Trophoblast cell (in vitro differentiated cells and primary cell): Measurements from ENCODE around the gene COL4A4.

Experiments used
- DNase-seq, 2 donors: peaks; one replicate each; pipeline ENCODE4 v3.0.0-alpha.2; 2016
- H2AFZ ChIP-seq: 2 replicates; pipeline ENCODE4 v1.6.1; 2013; ENCODE audit warnings: low read length, moderate library complexity, mild to moderate bottlenecking; ENCODE audit not compliant: insufficient read depth, poor library complexity
- H2AK5ac ChIP-seq: 2 replicates; pipeline ENCODE4 v1.6.1; 2013; ENCODE audit warnings: mild to moderate bottlenecking, low read length
- H2BK120ac ChIP-seq: 2 replicates; pipeline ENCODE4 v1.6.1; 2013; ENCODE audit warnings: low read length, mild to moderate bottlenecking, moderate library complexity; ENCODE audit not compliant: insufficient read depth, poor library complexity
- H2BK12ac ChIP-seq: 2 replicates; pipeline ENCODE4 v1.6.1; 2013; ENCODE audit warnings: mild to moderate bottlenecking, low read length, moderate library complexity
- H2BK5ac ChIP-seq: 2 replicates; pipeline ENCODE4 v1.6.1; 2013; ENCODE audit warnings: low read length, low read depth, moderate library complexity, mild to moderate bottlenecking; ENCODE audit not compliant: poor library complexity
- H3K14ac ChIP-seq: 2 replicates; pipeline ENCODE4 v1.6.1; 2013; ENCODE audit warnings: mild to moderate bottlenecking, low read length
- H3K18ac ChIP-seq: 2 replicates; pipeline ENCODE4 v1.6.1; 2013; ENCODE audit warnings: mild to moderate bottlenecking, low read length
- H3K23ac ChIP-seq: 2 replicates; pipeline ENCODE4 v1.6.1; 2013; ENCODE audit warnings: low read length
- H3K27ac ChIP-seq: 2 replicates; pipeline ENCODE4 v1.5.1; 2013; ENCODE audit warnings: low read depth, mild to moderate bottlenecking, inconsistent platforms, low read length, moderate library complexity
- H3K27me3 ChIP-seq: 2 replicates; pipeline ENCODE4 v1.6.1; 2013; ENCODE audit warnings: inconsistent platforms, mild to moderate bottlenecking, low read length, moderate library complexity; ENCODE audit not compliant: insufficient read depth
- H3K36me3 ChIP-seq, 2 experiments: 1 replicate in 1 of 2; 2 replicates in 1 of 2; pipeline ENCODE4 v1.6.1; 2013; ENCODE audit warnings: low read length in 2 of 2, mild to moderate bottlenecking in 2 of 2, moderate library complexity in 1 of 2; ENCODE audit not compliant: insufficient read depth in 2 of 2, control insufficient read depth in 1 of 2
- H3K4ac ChIP-seq: 2 replicates; pipeline ENCODE4 v1.6.1; 2013; ENCODE audit warnings: low read depth, mild to moderate bottlenecking, low read length, moderate library complexity
- H3K4me1 ChIP-seq, 2 experiments: 1 replicate in 1 of 2; 2 replicates in 1 of 2; pipeline ENCODE4 v1.6.1; 2013; ENCODE audit warnings: low read length in 2 of 2, mild to moderate bottlenecking in 2 of 2, moderate library complexity in 1 of 2; ENCODE audit not compliant: insufficient read depth in 2 of 2, control insufficient read depth in 1 of 2
- H3K4me2 ChIP-seq: 2 replicates; pipeline ENCODE4 v1.6.1; 2013; ENCODE audit warnings: inconsistent platforms, mild to moderate bottlenecking, low read length, moderate library complexity
- H3K4me3 ChIP-seq: 2 replicates; pipeline ENCODE4 v1.5.1; 2013; ENCODE audit warnings: mild to moderate bottlenecking, low read depth, low read length, inconsistent platforms
- H3K79me1 ChIP-seq: one replicate; pipeline ENCODE4 v1.6.1; 2013; ENCODE audit warnings: low read length
- H3K79me2 ChIP-seq: 2 replicates; pipeline ENCODE4 v1.6.1; 2013; ENCODE audit warnings: low read length, mild to moderate bottlenecking; ENCODE audit not compliant: control insufficient read depth, insufficient read depth, poor library complexity
- H3K9ac ChIP-seq: 2 replicates; pipeline ENCODE4 v1.6.1; 2013; ENCODE audit warnings: mild to moderate bottlenecking, low read length
- H3K9me3 ChIP-seq: 2 replicates; pipeline ENCODE4 v1.6.1; 2013; ENCODE audit warnings: low read depth, mild to moderate bottlenecking, control low read depth, inconsistent platforms, low read length; ENCODE audit not compliant: insufficient read depth
- H4K12ac ChIP-seq: 2 replicates; pipeline ENCODE4 v1.6.1; 2013; ENCODE audit warnings: low read depth, mild to moderate bottlenecking, low read length, moderate library complexity
- H4K8ac ChIP-seq: 2 replicates; pipeline ENCODE4 v1.6.1; 2013; ENCODE audit warnings: low read depth, mild to moderate bottlenecking, low read length, moderate library complexity
- H4K91ac ChIP-seq: one replicate; pipeline ENCODE4 v1.6.1; 2013; ENCODE audit warnings: low read depth, mild to moderate bottlenecking, low read length, moderate library complexity
- WGBS: extraction: QIAGEN DNeasy Blood & Tissue Kit; methylation state at CpG from one replicate; pipeline ENCODE4 v1.1.7; 2013; ENCODE audit warnings: missing lambda C conversion rate; ENCODE audit not compliant: insufficient read length, insufficient coverage; ENCODE audit errors: extremely low coverage; 5-methylcytosine and 5-hydroxymethylcytosine counted together

COL4A4 gene

DNA sequence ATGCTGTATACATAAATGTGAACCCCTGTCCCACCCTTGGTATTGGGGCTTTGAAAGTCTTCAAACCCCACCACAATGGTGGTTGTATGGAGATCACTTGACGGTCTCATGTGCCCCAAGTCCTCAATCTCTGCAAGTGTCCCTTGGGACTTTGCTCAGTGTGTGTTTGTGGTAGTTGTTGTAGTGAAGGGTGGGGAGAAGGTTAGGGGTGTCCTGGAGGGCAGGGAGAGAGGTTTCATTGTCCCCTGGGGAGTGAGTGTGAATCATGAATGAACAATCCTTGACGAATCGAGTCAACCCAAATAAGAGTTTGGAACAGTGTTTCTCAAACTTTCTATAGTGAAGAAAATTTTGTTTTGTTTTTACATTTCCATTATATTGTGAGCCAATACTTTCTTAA, 28.5 kb upstream of the COL4A4 start:
- Histone ChIP-seq H2BK12ac (no peak overlapping the region), H3K36me3 (no peaks in the 10 kb centered on the region), H4K8ac (no peak overlapping the region), H3K9me3 (no peaks in the 10 kb centered on the region), H4K91ac (no peak overlapping the region), H3K4me3 (no peak overlapping the region), H3K27ac (no peak overlapping the region), H4K12ac (no peak overlapping the region), H3K4me2 (no peak overlapping the region), H3K4me1 (peaks cover 5 to 8% of the 10 kb centered on the region in 2 experiments), H3K4ac (no peak overlapping the region), H3K27me3 (no peaks in the 10 kb centered on the region), H2AFZ (no peak overlapping the region), H2BK5ac (no peak overlapping the region), H3K18ac (no peak overlapping the region), H3K79me2 (no peaks in the 10 kb centered on the region), H3K14ac (no peak overlapping the region), H2BK120ac (no peak overlapping the region), H3K79me1 (peaks cover 5% of the 10 kb centered on the region), H3K23ac (no peak overlapping the region), H3K9ac (no peak overlapping the region), H2AK5ac (no peak overlapping the region)
- no peak for DNase-seq
- WGBS, result no CpG with 5 or more reads among the region's 3 CpGs

DNA sequence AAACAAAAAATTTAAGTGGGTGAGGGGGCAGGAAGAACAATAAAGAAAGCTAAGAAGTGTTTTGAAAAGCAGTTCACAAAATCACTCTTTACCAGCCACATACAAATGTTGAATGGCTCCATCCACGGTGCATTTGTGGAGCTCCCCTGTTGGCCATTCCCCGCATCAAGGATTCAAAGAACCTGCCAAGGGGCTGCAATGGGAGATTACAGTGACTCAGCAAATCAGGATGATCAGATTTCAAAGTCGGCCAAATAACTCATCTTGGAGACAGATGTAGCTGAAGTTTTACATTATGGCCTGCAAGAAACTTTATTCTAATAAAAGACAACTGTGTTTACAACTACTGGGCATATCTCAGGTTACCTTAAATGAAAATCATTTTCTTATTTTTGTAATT, 27.4 kb upstream of the COL4A4 start:
- H2BK120ac ChIP-seq, result no peak overlapping the region
- H3K79me1 ChIP-seq, result peaks cover 5% of the 10 kb centered on the region
- H3K4ac ChIP-seq, result no peak overlapping the region
- H4K8ac ChIP-seq, result no peak overlapping the region
- no peak overlapping the region for H2BK12ac ChIP-seq
- no peak overlapping the region for H3K14ac ChIP-seq
- no peak overlapping the region for H2AK5ac ChIP-seq
- H3K4me2 ChIP-seq, result no peak overlapping the region
- no peak overlapping the region for H3K18ac ChIP-seq
- no CpG with 5 or more reads among the region's 3 CpGs for WGBS
- no peak overlapping the region for H3K9ac ChIP-seq
- H2AFZ ChIP-seq, result no peak overlapping the region
- H3K4me1 ChIP-seq, result peaks cover 5 to 9% of the 10 kb centered on the region in 2 experiments
- H3K4me3 ChIP-seq, result no peak overlapping the region
- H3K36me3 ChIP-seq, result no peaks in the 10 kb centered on the region
- no peaks in the 10 kb centered on the region for H3K9me3 ChIP-seq
- no peak overlapping the region for H4K12ac ChIP-seq
- H3K23ac ChIP-seq, result no peak overlapping the region
- DNase-seq, result no peak
- no peak overlapping the region for H3K27ac ChIP-seq
- H4K91ac ChIP-seq, result no peak overlapping the region
- H3K79me2 ChIP-seq, result no peaks in the 10 kb centered on the region
- H2BK5ac ChIP-seq, result no peak overlapping the region
- H3K27me3 ChIP-seq, result no peaks in the 10 kb centered on the region

DNA sequence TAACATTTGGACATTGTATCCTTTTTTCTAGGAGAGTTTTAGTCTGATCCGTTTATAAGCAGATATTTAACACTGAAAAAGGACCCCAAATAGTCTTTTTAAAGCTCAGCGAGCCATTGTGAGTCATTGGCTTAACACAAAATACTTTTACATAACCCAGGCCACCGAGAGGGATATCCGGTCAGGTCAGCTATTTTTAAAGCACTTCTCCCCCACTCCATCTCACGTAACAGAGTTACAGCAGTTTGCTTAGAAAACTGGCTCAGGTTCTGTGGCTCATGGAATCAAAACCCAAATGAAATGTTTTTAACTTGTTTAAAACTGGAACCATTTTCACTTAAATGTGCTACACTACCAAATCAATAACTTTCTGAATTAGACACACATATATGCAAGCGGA, 24.3 kb upstream of the COL4A4 start:
- Histone ChIP-seq H2BK5ac (no peak overlapping the region), H3K18ac (no peak overlapping the region), H3K4ac (no peak overlapping the region), H2AK5ac (no peak overlapping the region), H3K4me3 (no peak overlapping the region), H3K79me2 (no peaks in the 10 kb centered on the region), H3K27ac (no peak overlapping the region), H3K23ac (no peak overlapping the region), H2BK12ac (no peak overlapping the region), H3K14ac (no peak overlapping the region), H2BK120ac (no peak overlapping the region), H3K79me1 (peaks cover 5% of the 10 kb centered on the region), H3K36me3 (no peaks in the 10 kb centered on the region), H4K8ac (no peak overlapping the region), H3K9ac (no peak overlapping the region), H3K9me3 (no peaks in the 10 kb centered on the region), H2AFZ (no peak overlapping the region), H3K4me2 (no peak overlapping the region), H3K4me1 (peaks cover 5 to 9% of the 10 kb centered on the region in 2 experiments), H4K91ac (no peak overlapping the region), H4K12ac (no peak overlapping the region), H3K27me3 (no peaks in the 10 kb centered on the region)
- DNase-seq, result peak in 1 of 2 donors; percentile 14
- WGBS, result no CpG with 5 or more reads among the region's 6 CpGs

- peaks cover 5 to 9% of the 10 kb centered on the region in 2 experiments for H3K4me1 ChIP-seq
- no CpG with 5 or more reads among the region's 1 CpG for WGBS
- no peaks in the 10 kb centered on the region for H3K9me3 ChIP-seq
Observed at GRCh38 chr2:227186751-227187150, 22.7 kb upstream of the COL4A4 start.

More at GRCh38 chr2:227186751-227187150, 22.7 kb upstream of the COL4A4 start:
- Histone ChIP-seq H3K27me3 (no peaks in the 10 kb centered on the region), H3K4me3 (no peak overlapping the region), H3K79me2 (no peaks in the 10 kb centered on the region), H2BK12ac (no peak overlapping the region), H3K4ac (no peak overlapping the region), H3K79me1 (peaks cover 4% of the 10 kb centered on the region), H3K14ac (no peak overlapping the region), H3K9ac (no peak overlapping the region), H3K18ac (no peak overlapping the region), H3K27ac (no peak overlapping the region), H2BK120ac (no peak overlapping the region), H3K36me3 (no peaks in the 10 kb centered on the region), H4K8ac (no peak overlapping the region), H4K12ac (no peak overlapping the region), H2BK5ac (no peak overlapping the region), H3K4me2 (no peak overlapping the region), H2AFZ (no peak overlapping the region), H4K91ac (no peak overlapping the region), H3K23ac (no peak overlapping the region), H2AK5ac (no peak overlapping the region)
- no peak for DNase-seq
